SK-N-SH treated with all-trans-retinoic acid at 6 μM for 48 hours (cell line): ENCODE data around the gene SERINC3.

Experiments
- ARNTL ChIP-seq: fragments of 450-650 bp; formaldehyde crosslinking; IDR thresholded peaks from 2 replicates; pipeline ENCODE4 v1.5.0; 2020; ENCODE audit warnings: low read depth, mild to moderate bottlenecking, moderate library complexity, borderline replicate concordance
- CSDC2 ChIP-seq: fragments of 250-450 bp; sonication (Bioruptor Pico); IDR thresholded peaks from 2 replicates; pipeline ENCODE4 v1.5.0; 2020; ENCODE audit warnings: mild to moderate bottlenecking, moderate library complexity
- ESRRG ChIP-seq: fragments of 250-450 bp; sonication (Bioruptor Pico); IDR thresholded peaks from 2 replicates; pipeline ENCODE4 v1.6.1; 2021; ENCODE audit warnings: mild to moderate bottlenecking
- PATZ1 ChIP-seq: fragments of 250-450 bp; sonication (Bioruptor Pico); IDR thresholded peaks from 2 replicates; pipeline ENCODE4 v1.8.0; 2020; ENCODE audit warnings: mild to moderate bottlenecking, moderate library complexity, borderline replicate concordance
- ZFP3 ChIP-seq: fragments of 250-450 bp; sonication (Bioruptor Pico); IDR thresholded peaks from 2 replicates; pipeline ENCODE4 v1.5.0; 2020; ENCODE audit warnings: mild to moderate bottlenecking, moderate library complexity
- ZNF70 ChIP-seq: fragments of 450-650 bp; formaldehyde crosslinking; IDR thresholded peaks from 2 replicates; pipeline ENCODE4 v1.5.0; 2020; ENCODE audit warnings: mild to moderate bottlenecking, moderate library complexity

GRCh38 chr20:44480097-44480496 lies 41.8 kb downstream of the SERINC3 start:
- TF ChIP-seq ZNF70 (CRISPR knock-in tag) = no peak
- TF ChIP-seq ESRRG (CRISPR knock-in tag) = no peak
- TF ChIP-seq ARNTL (CRISPR knock-in tag) = no peak
- no peak for TF ChIP-seq PATZ1
- no peak for TF ChIP-seq CSDC2
- no peak for TF ChIP-seq ZFP3 (CRISPR knock-in tag)
